CD4-positive, alpha-beta memory T cell (primary cell): ENCODE results near the gene KIAA1191. TPM values are rescaled to one million over a fixed set of nuclear protein-coding genes. Genes with fewer than 3 reads are reported as not detected.

Experiments used
- CTCF ChIA-PET: fragments of 350-600 bp; sonication (Branson Sonifier 250); formaldehyde crosslinking; loops from one replicate; lab custom pipeline; 2021; ENCODE audit warnings: inconsistent platforms; ENCODE audit not compliant: partially characterized antibody; lab: Charles Lee
- POLR2A ChIA-PET: fragments of 350-600 bp; sonication (Branson Sonifier 250); formaldehyde crosslinking; loops from one replicate; lab custom pipeline; 2021; ENCODE audit not compliant: partially characterized antibody; lab: Charles Lee
- DNase-seq, 5 donors: peaks; one replicate each; pipeline versions ENCODE4 v3.0.0 to v3.0.0-alpha.2; 2020 to 2022; ENCODE audit warnings: mixed read lengths in 1 of 5
- H3K27ac ChIP-seq: one replicate; pipeline ENCODE4 v1.7.0; 2013; ENCODE audit warnings: low read depth, low read length
- H3K27me3 ChIP-seq: 2 replicates; pipeline ENCODE4 v1.7.0; 2013; ENCODE audit warnings: mild to moderate bottlenecking, low read length, moderate library complexity; ENCODE audit not compliant: insufficient read depth
- H3K36me3 ChIP-seq: 2 replicates; pipeline ENCODE4 v1.7.0; 2013; ENCODE audit warnings: mild to moderate bottlenecking, low read length, moderate library complexity; ENCODE audit not compliant: insufficient read depth
- H3K4me1 ChIP-seq: 2 replicates; pipeline ENCODE4 v1.7.0; 2013; ENCODE audit warnings: mild to moderate bottlenecking, low read length, moderate library complexity; ENCODE audit not compliant: insufficient read depth
- H3K4me3 ChIP-seq, 2 donors: one replicate each; pipeline ENCODE4 v1.7.0; 2013; ENCODE audit warnings: low read length in 2 of 2, mild to moderate bottlenecking in 1 of 2
- H3K9me3 ChIP-seq, 2 donors: one replicate each; pipeline ENCODE4 v1.7.0; 2013; ENCODE audit warnings: low read length in 2 of 2, control low read depth in 1 of 2; ENCODE audit not compliant: control insufficient read depth in 1 of 2
- H3K27ac Mint-ChIP-seq, 7 donors: one replicate each; pipeline ENCODE4 v1.8.0; 2020 to 2021; ENCODE audit warnings: mixed read lengths in 7 of 7, mild to moderate bottlenecking in 6 of 7, inconsistent platforms in 3 of 7, moderate library complexity in 3 of 7
- H3K27me3 Mint-ChIP-seq, 2 donors: one replicate each; pipeline ENCODE4 v1.8.0; 2020 to 2021; ENCODE audit warnings: mixed read lengths in 2 of 2
- H3K36me3 Mint-ChIP-seq, 2 donors: one replicate each; pipeline ENCODE4 v1.8.0; 2020 to 2021; ENCODE audit warnings: mixed read lengths in 2 of 2, inconsistent platforms in 1 of 2, mild to moderate bottlenecking in 1 of 2
- H3K4me1 Mint-ChIP-seq, 4 donors: one replicate each; pipeline ENCODE4 v1.8.0; 2020 to 2021; ENCODE audit warnings: mixed read lengths in 4 of 4, mild to moderate bottlenecking in 1 of 4
- H3K4me3 Mint-ChIP-seq, 8 donors: one replicate each; pipeline ENCODE4 v1.8.0; 2020 to 2021; ENCODE audit warnings: mixed read lengths in 8 of 8, mild to moderate bottlenecking in 7 of 8, moderate library complexity in 6 of 8, inconsistent platforms in 3 of 8
- H3K9me3 Mint-ChIP-seq, 8 donors: one replicate each; pipeline ENCODE4 v1.8.0; 2020 to 2021; ENCODE audit warnings: mixed read lengths in 8 of 8, mild to moderate bottlenecking in 5 of 8, inconsistent platforms in 3 of 8, moderate library complexity in 1 of 8
- intact Hi-C: fragments of 100-400 bp; cut with micrococcal nuclease; formaldehyde crosslinking; loops from one replicate; pipeline ENCODE4 v1.15.1; 2023
- polyA plus RNA-seq, 2 donors: library from polyadenylated mRNA; unstranded; fragments of 300-500 nt; fragmentation: Illumina TruSeq; gene quantifications; one replicate each; pipeline ENCODE4 v1.2.3, GENCODE V29; 2021
- total RNA-seq, 2 experiments: library from RNA; stranded (reverse); gene quantifications; one replicate each; pipeline ENCODE4 v1.2.3, GENCODE V29; 2021

The KIAA1191 gene
- total and polyA plus RNA-seq, 4 experiments from 2014 or later: 53.6 to 76.6 (median 72.4) TPM

- intact Hi-C loops: no loop called here
- no peaks in the 10 kb centered on the region for H3K27me3 Mint-ChIP-seq
- H3K4me3 Mint-ChIP-seq: peak overlapping the region; percentile 97 to 99 (median 98)
- no peaks in the 10 kb centered on the region for H3K9me3 ChIP-seq
- H3K36me3 Mint-ChIP-seq: peaks cover 11 to 36% of the 10 kb centered on the region in 2 donors
- DNase-seq: peak in 1 of 5 donors; percentile 4
- H3K27me3 ChIP-seq: no peaks in the 10 kb centered on the region
- peak overlapping the region; percentile 92 to 98 (median 97) for H3K27ac Mint-ChIP-seq
- H3K36me3 ChIP-seq: peaks cover 9% of the 10 kb centered on the region
- H3K9me3 Mint-ChIP-seq: no peaks in the 10 kb centered on the region
- peak overlapping the region; percentile 91 to 97 for H3K4me3 ChIP-seq
- peaks cover 28 to 55% (median 42%) of the 10 kb centered on the region in 4 donors for H3K4me1 Mint-ChIP-seq
- POLR2A ChIA-PET: interaction anchor here (0.8 to 3.3 kb wide), 13 partner anchors 10 to 285 kb away, joined by 3 to 40 read pairs (median 6); partner anchors contain the start of genes CLTB, HIGD2A, NOP16 and RNF44
- H3K4me1 ChIP-seq: peaks cover 39% of the 10 kb centered on the region
- CTCF ChIA-PET: interaction anchor here (0.8 to 1.1 kb wide), 5 partner anchors 9 to 173 kb away, joined by 3 to 4 read pairs (median 3); partner anchors contain the start of gene FAF2
- peak overlapping the region; percentile 78 for H3K27ac ChIP-seq
Measured at GRCh38 chr5:176362233-176362490, 598 bp upstream of the KIAA1191 start.

DNA sequence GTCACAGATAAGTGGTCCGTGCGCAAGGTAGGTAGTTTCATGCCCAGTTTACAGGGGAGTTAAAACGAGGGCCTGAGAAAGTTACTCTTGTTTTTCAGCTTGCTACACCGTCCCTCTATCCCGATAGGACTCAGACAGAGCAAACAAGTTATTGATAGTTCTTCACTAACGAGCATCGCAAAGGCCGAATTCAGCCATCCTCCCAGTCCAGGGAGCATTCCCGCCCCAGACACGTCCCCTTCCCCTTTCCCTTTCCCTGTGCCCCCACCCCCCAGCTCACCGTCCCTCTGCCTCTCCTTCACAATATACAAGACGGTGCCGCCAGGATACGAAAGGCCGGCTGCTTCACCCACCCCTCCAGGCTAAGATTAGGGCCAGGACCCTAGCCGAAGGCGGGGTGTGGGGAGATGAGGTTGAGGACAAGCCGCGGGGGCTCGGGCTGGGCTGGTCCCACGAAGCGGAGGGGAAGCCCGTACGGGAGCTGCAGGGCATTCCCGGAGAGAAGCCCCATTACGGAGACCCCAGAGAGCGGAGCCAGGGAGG, 599 bp downstream of the KIAA1191 start:
- Mint-ChIP-seq H3K4me3 (peak overlapping the region; percentile 97 to 99 (median 98)), H3K27ac (peak overlapping the region; percentile 92 to 98 (median 97)), H3K4me1 (peaks cover 29 to 54% (median 40%) of the 10 kb centered on the region in 4 donors), H3K27me3 (no peaks in the 10 kb centered on the region), H3K9me3 (no peaks in the 10 kb centered on the region), H3K36me3 (peaks cover 11 to 43% of the 10 kb centered on the region in 2 donors)
- H3K27ac ChIP-seq: peak overlapping the region; percentile 78
- intact Hi-C loops: loop anchor here (1.0 to 2.0 kb wide), 4 partner anchors 27 to 176 kb away; partner anchors contain the start of genes CLTB, FAF2, HIGD2A and NOP16
- no peaks in the 10 kb centered on the region for H3K27me3 ChIP-seq
- H3K4me3 ChIP-seq: peak overlapping the region; percentile 91 to 97
- CTCF ChIA-PET: interaction anchor here (0.9 to 1.7 kb wide), 3 partner anchors 8 to 631 kb away, joined by 3 to 4 read pairs (median 3); no protein-coding TSS in a partner anchor
- peak in 1 of 5 donors; percentile 46 for DNase-seq
- POLR2A ChIA-PET: interaction anchor here (1.2 to 3.3 kb wide), 10 partner anchors 9 to 286 kb away, joined by 4 to 40 read pairs (median 8); partner anchors contain the start of genes CLTB, HIGD2A, NOP16 and RNF44
- peaks cover 34% of the 10 kb centered on the region for H3K4me1 ChIP-seq
- H3K9me3 ChIP-seq: no peaks in the 10 kb centered on the region
- peaks cover 14% of the 10 kb centered on the region for H3K36me3 ChIP-seq

DNA sequence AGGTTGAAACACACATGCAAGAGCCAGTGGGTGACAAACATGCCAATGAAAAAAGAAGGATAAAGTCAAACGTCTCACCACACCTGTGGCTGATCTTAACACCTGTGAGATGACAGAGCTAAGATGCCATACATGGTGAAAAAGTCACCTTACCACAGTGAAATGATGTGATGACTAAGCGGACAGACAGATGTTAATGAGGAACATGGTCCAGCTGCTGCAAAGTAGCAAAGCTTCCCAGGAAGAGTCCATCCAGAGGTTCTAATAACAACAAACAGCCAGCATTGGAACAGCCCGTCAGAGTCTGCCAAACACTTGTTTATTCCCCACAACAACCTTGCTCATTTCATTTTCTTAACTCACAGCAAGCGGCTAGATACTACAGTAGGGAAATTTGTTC, 1.9 kb downstream of the KIAA1191 start:
- H3K4me3 ChIP-seq: no peak overlapping the region
- no peak overlapping the region for H3K27ac ChIP-seq
- CTCF ChIA-PET: interaction anchor here (1.1 to 1.7 kb wide), 2 partner anchors 213 to 630 kb away, joined by 4 read pairs; no protein-coding TSS in a partner anchor
- no peak for DNase-seq
- intact Hi-C loops: loop anchor here (2.0 kb wide), 1 partner anchor 57 kb away; the partner anchor contains the start of gene CLTB
- Mint-ChIP-seq H3K4me3 (peak overlapping the region; percentile 75 to 98 (median 78)), H3K9me3 (no peaks in the 10 kb centered on the region), H3K36me3 (peaks cover 15 to 55% of the 10 kb centered on the region in 2 donors), H3K4me1 (peaks cover 28 to 54% (median 42%) of the 10 kb centered on the region in 4 donors), H3K27me3 (no peaks in the 10 kb centered on the region), H3K27ac (peak overlapping the region in 6 of 7 donors; percentile 30 to 90 (median 81))
- H3K4me1 ChIP-seq: peaks cover 28% of the 10 kb centered on the region
- peaks cover 17% of the 10 kb centered on the region for H3K36me3 ChIP-seq
- no peaks in the 10 kb centered on the region for H3K27me3 ChIP-seq
- POLR2A ChIA-PET: interaction anchor here (0.8 to 3.0 kb wide), 3 partner anchors 30 to 183 kb away, joined by 4 to 22 read pairs (median 11); partner anchors contain the start of gene CLTB
- H3K9me3 ChIP-seq: no peaks in the 10 kb centered on the region

GRCh38 chr5:176356179-176356566, 5.4 kb downstream of the KIAA1191 start:
- H3K27me3 Mint-ChIP-seq: no peaks in the 10 kb centered on the region
- peaks cover 51% of the 10 kb centered on the region for H3K36me3 ChIP-seq
- H3K27ac Mint-ChIP-seq: peak overlapping the region in 2 of 7 donors; percentile 35 to 36
- H3K36me3 Mint-ChIP-seq: peaks cover 29 to 80% of the 10 kb centered on the region in 2 donors
- DNase-seq: no peak
- ChIA-PET CTCF (no interaction called here), POLR2A (interaction anchor here (1.1 kb wide), 1 partner anchor 33 kb away, joined by 3 read pairs; no protein-coding TSS in a partner anchor)
- no peak overlapping the region for H3K27ac ChIP-seq
- no peak overlapping the region for H3K4me3 ChIP-seq
- no peaks in the 10 kb centered on the region for H3K9me3 ChIP-seq
- no peaks in the 10 kb centered on the region for H3K27me3 ChIP-seq
- no peaks in the 10 kb centered on the region for H3K9me3 Mint-ChIP-seq
- intact Hi-C loops: no loop called here
- peaks cover 18% of the 10 kb centered on the region for H3K4me1 ChIP-seq
- no peak overlapping the region for H3K4me3 Mint-ChIP-seq
- peaks cover 25 to 53% (median 40%) of the 10 kb centered on the region in 4 donors for H3K4me1 Mint-ChIP-seq

GRCh38 chr5:176355400-176356178, 6.0 kb downstream of the KIAA1191 start:
- Histone ChIP-seq H3K27me3 (no peaks in the 10 kb centered on the region), H3K4me3 (no peak overlapping the region), H3K4me1 (peaks cover 13% of the 10 kb centered on the region), H3K27ac (no peak overlapping the region), H3K9me3 (no peaks in the 10 kb centered on the region), H3K36me3 (peaks cover 54% of the 10 kb centered on the region)
- Mint-ChIP-seq H3K27me3 (no peaks in the 10 kb centered on the region), H3K9me3 (no peaks in the 10 kb centered on the region), H3K4me1 (peaks cover 22 to 48% (median 36%) of the 10 kb centered on the region in 4 donors), H3K36me3 (peaks cover 29 to 78% of the 10 kb centered on the region in 2 donors), H3K27ac (peak overlapping the region in 1 of 7 donors; percentile 35), H3K4me3 (no peak overlapping the region)
- DNase-seq: no peak
- intact Hi-C loops: no loop called here
- ChIA-PET POLR2A (interaction anchor here (1.1 kb wide), 1 partner anchor 34 kb away, joined by 3 read pairs; no protein-coding TSS in a partner anchor), CTCF (interaction anchor here (0.7 kb wide), 1 partner anchor 15 kb away, joined by 3 read pairs; no protein-coding TSS in a partner anchor)

DNA sequence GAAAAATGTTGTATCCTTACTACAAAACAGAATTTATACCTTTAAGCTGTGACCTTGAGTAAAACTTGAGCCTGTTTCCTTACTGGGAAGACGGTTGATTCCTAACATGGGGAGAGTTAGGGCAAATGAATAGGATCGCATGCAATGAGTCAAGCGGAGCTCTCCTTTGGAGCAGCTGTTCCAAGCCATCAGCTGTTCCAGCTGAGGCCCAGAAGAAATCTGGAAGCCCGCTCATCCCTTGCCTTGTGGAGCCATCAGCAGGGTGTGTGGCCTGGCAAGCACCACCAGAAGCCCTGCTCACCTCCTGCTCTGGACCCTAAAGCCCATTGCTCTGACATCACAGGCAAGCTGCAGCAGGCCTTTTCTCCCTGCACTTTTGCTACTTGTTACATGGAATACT, 8.0 kb downstream of the KIAA1191 start:
- Mint-ChIP-seq H3K4me1 (peaks cover 17 to 40% (median 29%) of the 10 kb centered on the region in 4 donors), H3K4me3 (no peak overlapping the region), H3K9me3 (no peaks in the 10 kb centered on the region), H3K27me3 (no peaks in the 10 kb centered on the region), H3K36me3 (peaks cover 45 to 91% of the 10 kb centered on the region in 2 donors), H3K27ac (peak overlapping the region in 3 of 7 donors; percentile 2 to 24 (median 15))
- DNase-seq: no peak
- Histone ChIP-seq H3K4me3 (no peak overlapping the region), H3K36me3 (peaks cover 69% of the 10 kb centered on the region), H3K27me3 (no peaks in the 10 kb centered on the region), H3K9me3 (no peaks in the 10 kb centered on the region), H3K4me1 (no peaks in the 10 kb centered on the region), H3K27ac (no peak overlapping the region)
- intact Hi-C loops: no loop called here
- ChIA-PET CTCF (interaction anchor here (0.6 to 1.2 kb wide), 2 partner anchors 8 to 55 kb away, joined by 3 to 5 read pairs; partner anchors contain the start of gene KIAA1191), POLR2A (interaction anchor here (3.8 kb wide), 1 partner anchor 8 kb away, joined by 19 read pairs; the partner anchor contains the start of gene KIAA1191)
